Measurements from ENCODE around the gene THAP7.

Gene THAP7

GRCh38 chr22:20998411-20999336, 3.2 kb downstream of the THAP7 start:
- TF ChIP-seq CTCF (IDR thresholded peaks at IDR 0.05; ENCODE audit: low read depth, low read length, missing control alignments) = no peak
- no peak for DNase-seq (ENCODE audit: low read depth)
- no peak overlapping the region for H3K4me3 ChIP-seq (ENCODE audit: low read depth, low read length)

GRCh38 chr22:20997536-20998257, 4.2 kb downstream of the THAP7 start:
- DNase-seq (ENCODE audit: low read depth) = no peak
- no peak overlapping the region for H3K4me3 ChIP-seq (ENCODE audit: low read depth, low read length)
- no peak for TF ChIP-seq CTCF (IDR thresholded peaks at IDR 0.05; ENCODE audit: low read depth, low read length, missing control alignments)

GRCh38 chr22:20996598-20997535, 5.1 kb downstream of the THAP7 start:
- no peak overlapping the region for H3K4me3 ChIP-seq (ENCODE audit: low read depth, low read length)
- no peak for DNase-seq (ENCODE audit: low read depth)
- no peak for TF ChIP-seq CTCF (IDR thresholded peaks at IDR 0.05; ENCODE audit: low read depth, low read length, missing control alignments)

- no peak for DNase-seq (ENCODE audit: low read depth)
- no peak overlapping the region for H3K4me3 ChIP-seq (ENCODE audit: low read depth, low read length)
- no peak for TF ChIP-seq CTCF (IDR thresholded peaks at IDR 0.05; ENCODE audit: low read depth, low read length, missing control alignments)
Observed at GRCh38 chr22:20996031-20996410, 5.9 kb downstream of the THAP7 start.

GRCh38 chr22:20995329-20996030, 6.4 kb downstream of the THAP7 start:
- H3K4me3 ChIP-seq (ENCODE audit: low read depth, low read length) = no peak overlapping the region
- no peak for DNase-seq (ENCODE audit: low read depth)
- TF ChIP-seq CTCF (IDR thresholded peaks at IDR 0.05; ENCODE audit: low read depth, low read length, missing control alignments) = no peak

- no peak for DNase-seq (ENCODE audit: low read depth)
- no peak for TF ChIP-seq CTCF (IDR thresholded peaks at IDR 0.05; ENCODE audit: low read depth, low read length, missing control alignments)
- no peak overlapping the region for H3K4me3 ChIP-seq (ENCODE audit: low read depth, low read length)
Observed at GRCh38 chr22:20994902-20995241, 7.0 kb downstream of the THAP7 start.
